CD4-positive, alpha-beta T cell treated with Interleukin-6 at 100 ng/mL for 8 hours (primary cell): ENCODE data around the gene EAF1.
"Not testable (repeated sequence)": the region's sequence is repeated elsewhere in the genome, so short reads cannot be mapped to it uniquely, and the experiment has no call there.

Experiments used
- DNase-seq: peaks from one replicate; pipeline ENCODE4 v3.0.0-alpha.2; 2020; ENCODE audit warnings: mixed read lengths, low spot score

The EAF1 gene

DNA sequence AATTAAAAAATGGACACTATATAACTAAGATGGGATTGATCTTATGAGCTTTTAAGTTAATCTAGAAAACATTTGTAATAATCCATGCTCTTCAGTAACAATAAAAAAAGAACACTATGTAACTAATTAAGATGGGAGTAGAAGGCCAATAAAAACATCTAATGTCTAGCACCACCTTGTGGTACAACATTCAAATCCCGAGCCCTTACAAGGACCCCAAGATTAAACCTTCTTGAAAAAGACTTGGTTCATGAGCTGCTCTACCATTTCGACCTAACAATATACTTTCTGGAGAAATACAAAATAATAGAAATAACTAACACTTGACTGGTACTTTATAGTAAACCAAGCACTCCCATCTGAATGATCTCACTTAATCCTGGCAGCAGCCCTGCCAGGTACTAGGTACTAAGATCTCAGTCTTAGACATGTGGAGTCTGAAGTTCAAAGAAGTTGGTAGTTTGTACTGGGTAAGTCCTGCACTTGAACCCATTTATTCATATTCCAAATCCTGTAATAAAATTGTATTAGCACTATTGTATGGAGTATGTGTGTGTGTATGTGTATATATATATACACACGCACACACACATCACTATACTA lies 21.8 kb upstream of the EAF1 start:
- peak; percentile 50 for DNase-seq

GRCh38 chr3:15409239-15409638 lies 18.2 kb upstream of the EAF1 start:
- no peak for DNase-seq

GRCh38 chr3:15409774-15410173 lies 17.6 kb upstream of the EAF1 start:
- DNase-seq, result no peak

- DNase-seq, result not testable (repeated sequence)
These were observed 16.4 kb upstream of the EAF1 start for GRCh38 chr3:15410966-15411365.

DNA sequence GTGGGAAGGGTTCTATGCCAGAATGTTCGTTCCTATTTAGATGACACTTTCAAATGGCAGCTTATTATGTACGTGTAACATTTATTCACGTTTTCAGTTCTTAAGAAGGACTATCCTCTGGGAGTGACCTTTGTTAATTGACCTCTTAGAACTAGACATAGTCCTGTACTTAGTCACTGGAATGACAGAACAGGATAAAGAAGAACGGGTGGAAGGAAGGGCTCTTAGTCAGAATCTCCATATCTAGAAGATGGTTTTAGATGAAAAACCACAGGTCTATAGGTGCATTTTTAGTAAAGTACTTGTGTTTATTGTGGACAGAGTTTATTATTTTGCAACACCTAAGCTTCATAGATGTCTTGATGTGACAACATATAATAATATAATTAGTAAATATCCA lies 6.5 kb upstream of the EAF1 start:
- DNase-seq, result no peak

- DNase-seq, result no peak
These were observed 749 bp upstream of the EAF1 start for GRCh38 chr3:15426579-15427118.

DNA sequence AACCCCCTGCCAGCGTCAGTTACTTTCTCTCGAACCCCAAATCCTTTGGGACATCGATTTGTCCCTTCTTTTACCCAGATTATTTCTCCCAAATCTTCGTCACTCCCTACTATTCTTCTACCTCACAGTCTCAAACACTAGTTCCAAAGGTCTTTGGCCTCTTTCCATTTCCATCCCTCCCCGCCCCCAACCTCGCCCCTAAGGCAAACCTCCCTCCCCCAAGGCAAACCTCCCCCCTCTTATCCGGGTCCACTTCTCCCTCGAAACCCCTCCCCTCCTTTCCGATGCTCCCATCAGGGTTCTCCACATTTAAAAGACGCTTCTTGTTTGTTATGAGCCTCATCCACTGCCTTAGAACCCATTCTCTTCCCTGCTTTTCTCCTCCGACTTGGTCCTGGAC lies 583 bp downstream of the EAF1 start:
- no peak for DNase-seq

- peak; percentile 9 for DNase-seq
These were observed 1.1 kb downstream of the EAF1 start for GRCh38 chr3:15428539-15428938.

DNA sequence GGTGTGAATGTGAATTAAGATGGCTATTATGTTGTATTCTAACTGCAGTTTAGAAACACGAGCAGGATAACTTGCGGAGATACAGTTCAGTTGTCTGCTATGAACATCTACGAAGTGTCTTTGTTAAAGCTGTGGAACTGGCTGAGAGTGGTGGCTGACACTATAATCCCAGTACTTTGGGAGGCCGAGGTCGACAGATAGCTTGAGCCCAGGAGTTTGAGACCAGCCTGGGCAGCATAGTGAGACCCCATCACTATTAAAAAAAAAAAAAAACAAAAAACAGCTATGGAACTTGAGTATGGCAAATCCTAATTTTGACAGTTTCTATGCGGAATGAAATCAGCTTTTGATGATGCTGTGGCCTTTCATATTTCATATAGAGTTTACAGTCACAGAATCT lies 1.7 kb downstream of the EAF1 start:
- DNase-seq, result no peak

DNA sequence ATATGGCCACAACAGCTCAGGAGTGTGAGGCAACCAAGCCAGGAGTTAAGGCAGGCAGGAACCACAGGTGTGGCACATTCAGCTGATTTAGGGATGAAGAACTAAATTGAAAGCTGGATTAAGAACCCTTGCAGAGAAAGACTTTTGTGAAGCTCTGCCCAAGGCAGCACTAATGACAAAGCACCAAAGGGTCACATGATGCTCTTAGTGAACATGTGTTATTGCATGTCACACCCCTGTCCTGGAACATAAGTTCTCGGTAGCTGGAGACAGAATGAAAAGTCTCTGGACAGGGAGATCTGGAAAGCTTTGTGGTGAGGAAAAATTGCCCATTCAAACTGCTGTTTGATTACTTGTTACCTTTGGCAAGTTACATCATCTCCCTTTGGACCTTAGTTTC lies 3.2 kb downstream of the EAF1 start:
- DNase-seq, result no peak

DNA sequence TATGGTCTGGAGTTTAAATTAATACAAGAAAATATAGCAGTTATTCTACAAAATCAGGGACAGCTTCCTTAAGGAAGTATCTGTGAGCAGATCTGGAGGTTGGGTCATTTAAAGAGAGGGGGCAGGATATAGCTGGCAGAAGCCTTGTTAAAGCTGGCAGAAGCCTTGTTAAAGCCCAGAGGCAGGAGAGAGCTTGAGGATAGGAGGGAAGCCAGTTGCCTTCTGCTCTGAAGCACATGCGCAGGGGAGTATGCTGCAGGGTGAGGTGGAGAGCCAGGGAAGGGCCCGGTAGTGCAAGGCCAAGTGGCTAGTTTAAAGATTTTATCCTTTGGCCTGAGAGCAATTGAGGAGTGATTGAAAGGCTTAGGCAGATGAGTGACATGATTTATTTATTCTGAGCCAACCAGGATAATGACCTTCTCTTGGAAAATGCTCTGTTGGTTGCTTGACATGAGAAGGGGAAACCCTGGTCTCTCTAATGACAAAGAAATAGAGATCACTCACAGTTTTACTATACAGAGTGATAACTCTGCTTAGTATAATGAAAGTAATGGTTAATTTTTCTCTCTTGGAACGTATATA lies 3.9 kb downstream of the EAF1 start:
- DNase-seq, result no peak

DNA sequence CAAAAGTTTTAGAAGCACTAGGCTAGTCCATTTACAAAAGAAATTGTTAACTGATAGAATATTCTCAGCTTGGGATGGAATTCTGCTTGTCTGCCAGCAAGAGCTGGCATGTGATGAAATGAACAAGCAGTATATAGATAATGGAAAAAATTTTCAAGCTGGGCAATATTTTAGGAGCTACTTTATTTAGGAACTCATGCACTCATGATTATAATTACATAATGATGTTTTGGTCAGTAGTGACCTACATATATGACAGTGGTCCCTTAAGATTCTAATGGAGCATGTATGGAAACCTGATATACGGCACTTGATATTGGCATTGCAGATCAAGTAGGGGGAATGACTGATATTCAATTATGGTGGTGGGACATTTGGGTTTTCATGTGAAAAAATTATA lies 6.1 kb downstream of the EAF1 start:
- DNase-seq, result no peak

DNA sequence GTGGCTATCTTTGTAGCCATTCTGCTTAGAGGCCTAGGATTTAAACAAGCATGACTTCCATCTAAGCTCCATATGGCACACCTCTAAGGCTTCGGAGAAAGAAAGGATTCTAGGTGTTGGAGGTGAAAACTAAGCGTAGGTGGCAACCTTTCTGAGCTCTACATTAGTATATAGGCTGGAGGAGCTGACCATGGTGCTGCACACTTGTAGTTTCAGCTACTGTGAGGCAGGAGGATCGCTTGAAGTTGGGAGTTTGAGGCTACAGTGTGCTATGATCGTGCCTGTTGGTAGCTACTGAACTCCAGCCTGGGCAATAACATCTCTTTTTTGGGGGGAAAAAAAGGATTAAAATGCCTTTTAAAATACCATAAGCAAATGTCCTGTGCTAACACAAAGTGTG lies 7.4 kb downstream of the EAF1 start:
- no peak for DNase-seq

DNA sequence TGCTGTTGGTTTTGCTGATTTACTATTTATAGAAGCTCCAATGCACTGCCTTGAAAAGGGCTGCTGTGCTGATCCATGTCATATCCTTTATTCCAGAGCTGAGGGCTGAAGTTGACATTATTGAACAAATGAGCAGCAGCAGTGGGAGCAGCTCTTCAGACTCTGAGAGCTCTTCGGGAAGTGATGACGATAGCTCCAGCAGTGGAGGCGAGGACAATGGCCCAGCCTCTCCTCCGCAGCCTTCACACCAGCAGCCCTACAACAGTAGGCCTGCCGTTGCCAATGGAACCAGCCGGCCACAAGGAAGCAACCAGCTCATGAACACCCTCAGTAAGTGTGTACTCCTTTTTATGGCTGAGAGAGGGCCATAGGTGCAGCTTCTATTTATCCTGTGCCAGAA lies 8.8 kb downstream of the EAF1 start:
- no peak for DNase-seq

DNA sequence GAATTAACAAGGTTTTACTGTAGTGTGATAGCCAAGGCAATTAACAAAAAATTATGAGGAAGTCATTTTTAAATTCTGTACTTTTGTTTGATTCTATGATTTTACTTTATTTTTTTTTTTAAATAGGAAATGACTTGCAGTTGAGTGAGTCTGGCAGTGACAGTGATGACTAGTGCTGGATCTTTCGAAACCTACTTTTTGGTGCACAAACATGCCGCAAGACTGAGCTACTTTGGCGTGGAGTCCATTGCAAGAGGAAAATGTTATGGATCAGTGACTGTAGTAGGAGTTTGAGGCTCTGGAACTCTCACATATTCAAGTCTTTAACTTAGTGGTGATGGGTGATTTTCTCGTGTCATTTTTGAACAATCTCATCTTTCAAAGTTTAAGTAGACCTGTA lies 11.6 kb downstream of the EAF1 start:
- DNase-seq, result no peak

GRCh38 chr3:15439476-15439875 lies 12.1 kb downstream of the EAF1 start:
- no peak for DNase-seq

DNA sequence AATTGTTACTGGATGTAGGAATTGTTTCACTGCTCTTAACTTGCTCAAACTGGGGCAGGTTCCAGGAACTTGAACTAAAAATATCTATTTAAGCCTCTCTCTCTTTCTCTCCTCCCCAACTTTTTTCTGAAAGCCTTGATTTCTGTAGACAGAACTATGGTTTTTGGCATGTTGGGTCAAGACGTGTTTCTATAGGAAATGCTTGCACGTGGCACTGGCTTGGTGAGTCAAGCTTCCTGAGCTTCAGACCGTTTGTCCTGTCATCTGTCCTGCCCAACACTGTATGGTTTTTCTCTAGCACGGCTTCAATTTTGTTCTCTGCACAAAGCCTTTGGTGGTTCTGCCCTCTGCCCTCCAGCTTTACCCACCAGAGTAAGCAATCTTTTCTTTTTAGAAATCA lies 13.5 kb downstream of the EAF1 start:
- DNase-seq, result no peak

GRCh38 chr3:15443826-15444524 lies 16.6 kb downstream of the EAF1 start:
- no peak for DNase-seq

DNA sequence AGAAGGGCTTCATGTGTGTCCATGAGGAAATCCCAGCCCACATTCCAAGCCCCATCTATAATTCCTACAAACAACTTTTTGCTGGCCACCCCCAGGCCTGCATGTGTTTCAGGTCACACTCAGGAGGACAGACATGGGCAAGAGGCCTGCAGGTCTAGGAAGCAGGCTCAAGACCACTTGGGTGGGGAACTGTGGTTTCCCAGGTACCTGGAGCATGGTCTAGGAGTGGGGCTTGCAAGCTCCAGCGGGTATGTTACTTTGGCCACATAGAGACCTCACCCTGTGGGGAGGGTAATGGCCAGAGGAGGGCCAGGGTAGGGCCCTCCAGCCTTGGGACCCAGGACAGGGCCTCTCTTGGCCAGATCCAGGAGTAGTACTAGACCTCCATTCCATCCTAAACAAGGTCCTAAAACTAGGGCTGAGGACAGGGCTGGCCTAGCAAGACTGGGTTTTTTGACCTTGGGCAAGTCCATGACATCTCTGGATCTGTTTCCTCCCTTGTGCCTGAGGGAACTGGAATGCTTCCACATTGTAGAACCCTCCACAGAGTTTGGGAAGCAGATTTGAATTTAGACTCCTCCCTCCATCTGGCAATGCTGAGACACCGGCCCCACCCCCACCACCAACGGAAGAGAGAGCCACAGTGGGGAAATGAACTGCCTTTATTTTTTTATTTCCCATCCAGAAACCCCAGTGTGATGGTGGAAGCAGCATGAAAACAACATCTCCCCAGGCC lies 22.3 kb downstream of the EAF1 start:
- no peak for DNase-seq

DNA sequence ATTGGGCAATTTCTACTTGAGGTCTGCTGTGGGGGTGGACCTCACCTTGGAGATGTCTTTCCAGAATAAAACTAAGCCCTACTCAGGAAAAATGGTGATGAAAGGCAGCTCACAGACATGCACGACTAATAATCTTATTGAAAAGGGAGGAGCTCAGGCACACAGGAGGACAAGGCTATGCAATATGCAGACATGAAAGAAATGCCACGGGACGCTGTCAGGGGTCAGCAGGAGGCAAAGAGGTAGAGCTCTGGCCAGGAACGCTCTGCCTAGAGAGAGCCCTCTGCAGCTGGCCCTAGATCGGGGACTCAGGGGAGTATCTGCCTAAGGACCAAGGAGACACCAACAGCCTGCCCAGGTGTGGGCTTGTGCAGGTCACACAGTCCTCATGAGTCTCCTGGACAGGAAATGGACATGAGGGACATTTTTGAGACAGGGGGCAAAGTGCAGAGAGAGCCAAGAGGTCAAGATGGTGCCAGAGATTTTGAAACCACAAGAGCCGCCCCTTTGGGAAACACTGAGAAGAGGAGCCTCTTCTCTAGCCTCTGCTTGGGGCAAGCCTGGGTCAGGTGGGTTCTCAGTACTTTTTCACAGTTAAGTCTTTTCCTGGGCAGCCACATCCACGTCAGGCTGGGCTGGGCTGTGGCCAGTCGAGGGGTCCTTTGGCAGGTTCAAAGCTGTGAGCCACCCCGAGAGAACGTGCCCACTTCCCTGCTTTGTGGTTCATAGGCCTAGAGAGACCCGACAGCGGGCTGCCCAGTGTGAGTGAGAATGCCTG lies 23.2 kb downstream of the EAF1 start:
- DNase-seq, result no peak

DNA sequence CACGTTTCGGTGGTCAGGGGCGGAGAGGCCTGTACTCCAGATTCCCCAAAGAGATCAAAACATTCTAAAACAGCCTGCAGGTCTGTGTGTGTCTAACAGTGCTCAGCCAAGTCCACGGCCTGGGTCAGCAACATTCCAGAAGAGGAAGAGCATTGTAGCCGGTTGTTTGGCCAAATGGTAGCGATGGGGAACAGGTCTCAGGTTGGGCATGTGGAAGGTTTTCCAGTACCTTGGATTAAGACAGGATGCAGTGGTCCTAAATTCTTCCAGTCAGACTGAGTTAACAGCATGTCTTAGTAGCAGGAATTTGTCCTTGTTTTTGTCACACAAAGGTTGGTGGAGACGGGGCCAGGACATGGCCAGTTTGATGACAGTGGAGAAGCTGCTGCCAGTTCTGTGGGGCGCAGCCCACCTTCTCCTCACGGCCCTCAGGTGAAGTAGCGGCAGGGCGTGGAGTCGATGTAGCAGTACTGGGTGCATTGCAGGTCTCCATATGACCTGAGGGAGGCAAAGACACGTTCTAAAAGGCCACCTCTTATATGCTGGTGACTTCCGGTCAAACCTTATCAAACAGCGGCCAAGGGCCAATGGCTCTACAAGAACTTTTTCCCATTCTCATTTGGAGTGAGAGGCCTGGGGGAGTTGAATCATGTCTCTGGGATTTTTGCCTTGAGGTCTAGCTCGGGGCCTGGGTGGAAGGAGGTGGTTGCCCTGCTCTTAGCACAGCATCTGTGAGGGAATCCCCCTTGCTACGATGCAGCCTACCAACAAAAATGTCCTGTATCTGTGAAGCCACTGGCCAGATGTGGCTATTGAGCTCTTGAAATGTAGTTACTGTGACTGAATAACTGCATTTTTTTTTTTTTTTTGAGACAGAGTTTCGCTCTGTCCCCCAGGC lies 24.1 kb downstream of the EAF1 start:
- DNase-seq, result no peak
